Measurements from ENCODE around the gene TMEM229A. TPM values are rescaled to one million over a fixed set of nuclear protein-coding genes. Genes with fewer than 3 reads are reported as not detected.
A peak's percentile ranks its signal among the peaks of the same experiment; 100 is the strongest.
"Not testable (repeated sequence)": the region's sequence is repeated elsewhere in the genome, so short reads cannot be mapped to it uniquely, and the experiment has no call there.

Gene TMEM229A
- polyA plus RNA-seq, 1 donor = 3.7 TPM

DNA sequence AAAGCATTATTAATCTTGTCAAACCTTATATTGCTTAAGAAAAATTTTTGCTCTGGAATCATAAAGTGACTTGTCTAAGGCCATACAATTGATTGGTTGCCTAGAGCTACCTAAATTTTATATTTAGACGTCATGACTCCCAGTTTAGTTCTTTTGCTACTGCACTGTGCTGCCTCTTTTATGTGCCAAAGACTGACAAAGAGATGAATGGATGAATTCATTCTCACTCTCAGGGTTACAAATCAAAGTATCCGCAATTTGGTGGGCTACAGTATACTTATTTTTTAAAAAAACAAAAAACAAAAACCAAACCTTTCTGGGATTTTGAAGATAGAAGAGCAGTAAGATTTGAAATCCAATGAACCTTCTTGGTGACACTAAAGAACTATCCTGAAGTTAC, 27.7 kb upstream of the TMEM229A start:
- no peak for DNase-seq
- Histone ChIP-seq H3K4me1 (ENCODE audit: control insufficient read depth, insufficient read depth, low read length) (peaks cover 5% of the 10 kb centered on the region), H3K9me3 (ENCODE audit: control insufficient read depth, low read depth, low read length) (no peaks in the 10 kb centered on the region), H3K36me3 (ENCODE audit: control insufficient read depth, insufficient read depth, low read length) (no peaks in the 10 kb centered on the region), H3K4me3 (ENCODE audit: low read length) (no peak overlapping the region), H3K27me3 (ENCODE audit: control insufficient read depth, insufficient read depth, low read length) (no peaks in the 10 kb centered on the region), H3K27ac (ENCODE audit: low read length) (no peak overlapping the region)
- no CpG with 5 or more reads among the region's 2 CpGs for WGBS (ENCODE audit: insufficient coverage, low lambda C conversion rate)

DNA sequence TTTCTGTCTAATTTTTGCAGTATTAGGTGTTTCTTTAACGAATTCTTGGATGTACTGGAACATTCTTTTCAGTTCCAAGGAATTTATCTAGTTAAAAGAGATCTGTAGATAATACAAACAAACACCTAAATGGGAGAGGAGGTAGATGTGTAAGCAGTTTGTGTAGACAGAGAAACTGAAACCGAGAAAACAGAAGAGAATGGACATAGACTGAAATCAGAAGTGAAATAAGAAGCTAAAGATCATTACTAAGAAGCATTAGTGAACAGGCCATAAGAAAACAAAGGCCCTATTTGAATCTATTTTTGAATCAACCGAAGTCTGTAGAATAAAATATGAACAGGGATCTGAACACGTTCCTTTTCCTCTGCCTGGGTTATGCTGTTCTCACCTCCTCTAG, 26.5 kb upstream of the TMEM229A start:
- WGBS (ENCODE audit: insufficient coverage, low lambda C conversion rate) = 69% methylated on average over 2 of the region's 4 CpGs
- Histone ChIP-seq H3K36me3 (ENCODE audit: control insufficient read depth, insufficient read depth, low read length) (no peaks in the 10 kb centered on the region), H3K9me3 (ENCODE audit: control insufficient read depth, low read depth, low read length) (no peaks in the 10 kb centered on the region), H3K4me3 (ENCODE audit: low read length) (no peak overlapping the region), H3K27me3 (ENCODE audit: control insufficient read depth, insufficient read depth, low read length) (no peaks in the 10 kb centered on the region), H3K4me1 (ENCODE audit: control insufficient read depth, insufficient read depth, low read length) (peaks cover 5% of the 10 kb centered on the region), H3K27ac (ENCODE audit: low read length) (no peak overlapping the region)
- DNase-seq = no peak

DNA sequence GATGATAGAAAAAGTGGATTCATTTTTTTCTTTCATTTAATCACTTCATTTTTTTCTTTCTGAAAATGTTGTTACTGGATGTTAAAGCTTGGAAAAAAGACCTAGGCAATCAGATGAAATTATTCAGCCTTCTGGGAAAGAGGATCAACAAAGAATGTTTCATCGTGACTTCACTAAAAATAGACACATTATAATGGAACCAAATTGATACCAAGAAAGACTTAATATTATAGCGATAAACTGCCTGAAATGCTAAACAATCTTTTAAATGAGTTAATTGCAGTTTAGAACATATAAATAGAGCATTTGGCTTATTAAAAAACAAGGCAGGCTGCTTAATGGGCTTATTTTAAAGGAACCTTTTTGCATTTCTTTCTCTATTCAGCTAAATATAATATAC, 25.6 kb upstream of the TMEM229A start:
- Histone ChIP-seq H3K27me3 (ENCODE audit: control insufficient read depth, insufficient read depth, low read length) (no peaks in the 10 kb centered on the region), H3K4me3 (ENCODE audit: low read length) (no peak overlapping the region), H3K36me3 (ENCODE audit: control insufficient read depth, insufficient read depth, low read length) (no peaks in the 10 kb centered on the region), H3K4me1 (ENCODE audit: control insufficient read depth, insufficient read depth, low read length) (peaks cover 5% of the 10 kb centered on the region), H3K9me3 (ENCODE audit: control insufficient read depth, low read depth, low read length) (no peaks in the 10 kb centered on the region), H3K27ac (ENCODE audit: low read length) (no peak overlapping the region)
- no peak for DNase-seq
- 100% methylated on average over 2 of the region's 2 CpGs for WGBS (ENCODE audit: insufficient coverage, low lambda C conversion rate)

DNA sequence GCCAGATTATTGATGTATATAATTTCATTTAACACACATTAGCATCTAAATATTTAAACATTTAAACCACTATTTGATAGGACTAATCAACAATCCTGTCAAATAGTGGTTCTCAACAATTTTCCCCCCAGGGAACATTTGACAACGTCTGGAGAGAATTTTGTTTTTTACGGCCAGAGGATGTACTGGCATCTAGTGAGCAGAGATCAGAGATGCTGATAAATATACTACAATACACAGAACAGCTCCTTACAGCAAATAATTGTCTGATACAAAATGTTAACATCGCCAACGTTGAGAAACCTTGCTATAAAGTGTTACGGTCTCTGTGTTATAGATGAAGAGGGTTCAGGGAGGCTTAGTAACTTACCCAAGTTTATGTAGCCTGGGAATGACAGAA, 25.0 kb upstream of the TMEM229A start:
- DNase-seq = no peak
- 100% methylated on average over 1 of the region's 5 CpGs for WGBS (ENCODE audit: insufficient coverage, low lambda C conversion rate)
- Histone ChIP-seq H3K36me3 (ENCODE audit: control insufficient read depth, insufficient read depth, low read length) (no peaks in the 10 kb centered on the region), H3K4me3 (ENCODE audit: low read length) (no peak overlapping the region), H3K4me1 (ENCODE audit: control insufficient read depth, insufficient read depth, low read length) (peaks cover 5% of the 10 kb centered on the region), H3K27ac (ENCODE audit: low read length) (no peak overlapping the region), H3K27me3 (ENCODE audit: control insufficient read depth, insufficient read depth, low read length) (no peaks in the 10 kb centered on the region), H3K9me3 (ENCODE audit: control insufficient read depth, low read depth, low read length) (no peaks in the 10 kb centered on the region)

DNA sequence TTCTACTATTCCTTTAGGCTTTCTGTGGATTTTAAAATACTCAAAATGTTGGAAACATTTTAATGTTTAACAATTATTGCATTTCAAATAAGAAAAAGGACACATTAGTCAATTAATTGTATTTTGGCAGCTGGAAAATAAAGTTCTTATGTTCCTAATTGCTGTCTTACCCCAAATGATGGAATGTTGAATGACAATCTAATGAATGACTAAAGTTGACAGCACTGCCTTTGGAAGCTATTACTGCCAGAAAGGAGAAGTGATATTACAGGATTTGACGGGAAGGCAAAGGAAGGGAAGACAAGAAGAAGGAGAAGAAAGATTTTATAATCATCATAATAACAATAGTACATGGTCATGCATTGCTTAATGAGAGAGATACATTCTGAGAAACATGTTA, 23.4 kb upstream of the TMEM229A start:
- Histone ChIP-seq H3K4me3 (ENCODE audit: low read length) (no peak overlapping the region), H3K36me3 (ENCODE audit: control insufficient read depth, insufficient read depth, low read length) (no peaks in the 10 kb centered on the region), H3K27ac (ENCODE audit: low read length) (no peak overlapping the region), H3K27me3 (ENCODE audit: control insufficient read depth, insufficient read depth, low read length) (no peaks in the 10 kb centered on the region), H3K9me3 (ENCODE audit: control insufficient read depth, low read depth, low read length) (no peaks in the 10 kb centered on the region), H3K4me1 (ENCODE audit: control insufficient read depth, insufficient read depth, low read length) (peaks cover 5% of the 10 kb centered on the region)
- no peak for DNase-seq
- WGBS (ENCODE audit: insufficient coverage, low lambda C conversion rate) = no CpG with 5 or more reads among the region's 1 CpG

DNA sequence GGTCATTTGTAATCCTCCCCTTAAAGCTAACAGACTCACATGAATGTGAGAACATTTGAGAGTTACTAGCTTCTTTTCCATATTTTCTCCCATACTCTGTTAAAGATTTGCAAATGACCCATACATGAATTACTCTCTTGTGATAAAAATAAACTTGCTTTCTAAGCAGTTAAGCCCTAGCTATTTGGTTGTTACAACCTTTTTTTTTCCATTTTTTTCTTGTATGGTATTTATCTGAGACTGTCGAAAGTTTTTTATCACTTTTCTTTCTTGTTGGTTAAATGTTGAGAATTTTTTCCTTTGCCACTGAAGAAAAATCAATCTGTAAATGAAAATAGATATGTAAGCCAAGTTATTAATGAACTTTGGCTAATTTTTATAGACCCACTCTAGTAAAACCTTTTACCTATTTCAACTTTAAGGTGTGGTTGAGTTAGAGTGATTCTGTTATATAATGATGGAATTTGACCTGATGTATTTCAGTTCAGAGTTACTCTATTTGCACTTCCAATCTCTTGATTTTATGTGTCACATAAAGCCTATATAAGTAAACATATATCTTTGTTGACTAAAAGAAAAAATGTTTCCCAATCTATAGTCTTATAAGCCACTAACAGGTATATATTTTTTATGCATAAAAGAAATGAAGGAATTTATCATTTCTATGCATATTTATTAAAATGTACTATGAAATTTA, 19.0 kb upstream of the TMEM229A start:
- H3K27ac ChIP-seq (ENCODE audit: low read length) = peak overlapping the region; percentile 82
- WGBS (ENCODE audit: insufficient coverage, low lambda C conversion rate) = 20% methylated on average over 1 of the region's 1 CpG

DNA sequence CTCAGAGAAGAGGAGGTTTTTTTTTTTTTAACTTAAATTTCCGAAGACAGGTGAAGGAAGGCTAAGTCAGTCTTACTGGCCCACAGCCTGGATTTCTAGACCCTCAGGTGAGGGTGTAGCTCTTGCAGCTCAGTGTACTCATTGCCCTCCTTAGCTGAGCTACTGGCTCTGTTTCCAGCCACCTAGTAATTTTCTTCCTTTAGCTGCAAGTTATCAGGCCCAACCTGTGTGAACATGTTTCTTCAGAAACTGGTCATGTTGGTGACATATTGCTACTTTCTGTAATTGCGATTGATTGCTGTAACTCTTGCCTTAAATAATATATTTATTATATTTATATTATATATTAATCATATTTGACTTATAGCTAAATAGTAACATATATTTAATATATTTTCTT, 10.0 kb upstream of the TMEM229A start:
- 100% methylated on average over 1 of the region's 2 CpGs for WGBS (ENCODE audit: insufficient coverage, low lambda C conversion rate)
- no peaks in the 10 kb centered on the region for H3K36me3 ChIP-seq (ENCODE audit: control insufficient read depth, insufficient read depth, low read length)
- no peak overlapping the region for H3K4me3 ChIP-seq (ENCODE audit: low read length)
- no peak overlapping the region for H3K27ac ChIP-seq (ENCODE audit: low read length)
- H3K4me1 ChIP-seq (ENCODE audit: control insufficient read depth, insufficient read depth, low read length) = peaks cover 19% of the 10 kb centered on the region
- H3K9me3 ChIP-seq (ENCODE audit: control insufficient read depth, low read depth, low read length) = no peaks in the 10 kb centered on the region
- no peak for DNase-seq
- H3K27me3 ChIP-seq (ENCODE audit: control insufficient read depth, insufficient read depth, low read length) = no peaks in the 10 kb centered on the region

More for the DNA sequence above, 19.0 kb upstream of the TMEM229A start:
- Histone ChIP-seq H3K36me3 (ENCODE audit: control insufficient read depth, insufficient read depth, low read length) (no peaks in the 10 kb centered on the region), H3K9me3 (ENCODE audit: control insufficient read depth, low read depth, low read length) (no peaks in the 10 kb centered on the region), H3K27me3 (ENCODE audit: control insufficient read depth, insufficient read depth, low read length) (no peaks in the 10 kb centered on the region), H3K4me1 (ENCODE audit: control insufficient read depth, insufficient read depth, low read length) (peaks cover 8% of the 10 kb centered on the region), H3K4me3 (ENCODE audit: low read length) (no peak overlapping the region)
- DNase-seq = peak; percentile 48 to 83

DNA sequence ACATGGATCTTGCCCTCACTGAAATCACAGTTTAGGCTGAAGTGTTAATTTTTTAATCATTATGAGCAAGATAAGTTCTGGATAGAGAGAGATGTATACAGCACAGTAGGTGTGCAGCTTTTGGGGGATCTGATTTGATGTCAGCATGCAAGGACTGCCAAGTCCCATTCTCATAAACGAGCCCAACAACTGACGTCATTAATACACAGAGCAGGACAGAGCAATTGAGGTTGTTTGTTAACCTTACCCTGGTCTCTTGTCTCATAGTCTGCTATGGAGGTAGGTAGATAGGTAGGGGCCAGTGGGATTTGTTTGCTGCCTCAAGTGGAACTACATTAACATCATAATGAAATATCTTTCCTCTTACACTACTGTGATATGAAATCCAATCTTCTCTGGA, 8.6 kb upstream of the TMEM229A start:
- DNase-seq = no peak
- H3K9me3 ChIP-seq (ENCODE audit: control insufficient read depth, low read depth, low read length) = no peaks in the 10 kb centered on the region
- H3K27me3 ChIP-seq (ENCODE audit: control insufficient read depth, insufficient read depth, low read length) = no peaks in the 10 kb centered on the region
- no peak overlapping the region for H3K27ac ChIP-seq (ENCODE audit: low read length)
- WGBS (ENCODE audit: insufficient coverage, low lambda C conversion rate) = no CpG with 5 or more reads among the region's 2 CpGs
- peaks cover 25% of the 10 kb centered on the region for H3K4me1 ChIP-seq (ENCODE audit: control insufficient read depth, insufficient read depth, low read length)
- H3K36me3 ChIP-seq (ENCODE audit: control insufficient read depth, insufficient read depth, low read length) = no peaks in the 10 kb centered on the region
- H3K4me3 ChIP-seq (ENCODE audit: low read length) = no peak overlapping the region

DNA sequence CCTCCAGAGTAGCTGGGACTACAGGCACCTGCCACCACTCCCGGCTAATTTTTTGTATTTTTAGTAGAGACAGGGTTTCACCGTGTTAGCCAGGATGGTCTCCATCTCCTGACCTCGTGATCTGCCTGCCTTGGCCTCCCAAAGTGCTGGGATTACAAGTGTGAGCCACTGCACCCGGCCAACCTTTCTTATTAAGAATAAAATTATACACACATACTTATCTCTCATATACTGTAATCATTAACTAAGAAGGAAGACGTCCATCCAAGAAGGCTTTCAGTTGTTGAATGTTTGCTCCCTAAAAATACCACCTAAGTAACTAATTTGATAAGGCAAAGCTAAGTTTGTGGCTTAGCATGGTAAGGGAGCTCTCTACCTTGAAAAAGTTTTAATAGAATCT, 5.0 kb upstream of the TMEM229A start:
- H3K27ac ChIP-seq (ENCODE audit: low read length); H3K27me3 ChIP-seq (ENCODE audit: control insufficient read depth, insufficient read depth, low read length); H3K9me3 ChIP-seq (ENCODE audit: control insufficient read depth, low read depth, low read length); H3K36me3 ChIP-seq (ENCODE audit: control insufficient read depth, insufficient read depth, low read length); H3K4me3 ChIP-seq (ENCODE audit: low read length); DNase-seq: not testable (repeated sequence)
- peaks cover 19% of the 10 kb centered on the region for H3K4me1 ChIP-seq (ENCODE audit: control insufficient read depth, insufficient read depth, low read length)
- no CpG with 5 or more reads among the region's 5 CpGs for WGBS (ENCODE audit: insufficient coverage, low lambda C conversion rate)

DNA sequence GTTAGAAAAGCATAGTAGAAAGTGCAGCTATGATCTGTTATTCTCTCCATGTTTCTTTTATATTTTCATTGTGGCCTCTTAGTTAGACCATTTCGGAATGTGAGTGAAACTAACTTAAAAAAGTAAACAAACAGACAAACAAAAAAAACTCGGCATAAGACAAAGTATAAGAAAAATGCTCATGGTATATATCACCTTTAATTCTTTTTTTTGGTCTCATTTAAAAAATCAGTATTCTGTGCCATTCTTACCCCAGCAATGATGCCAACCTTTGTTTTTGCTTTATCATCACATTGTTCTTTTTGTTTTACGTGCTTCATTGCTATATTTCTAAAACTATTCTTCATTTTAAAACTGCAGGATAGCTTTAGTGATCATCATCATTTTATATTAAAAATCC, 2.8 kb upstream of the TMEM229A start:
- no peak overlapping the region for H3K4me3 ChIP-seq (ENCODE audit: low read length)
- DNase-seq = no peak
- peaks cover 4% of the 10 kb centered on the region for H3K27me3 ChIP-seq (ENCODE audit: control insufficient read depth, insufficient read depth, low read length)
- H3K36me3 ChIP-seq (ENCODE audit: control insufficient read depth, insufficient read depth, low read length) = no peaks in the 10 kb centered on the region
- peaks cover 14% of the 10 kb centered on the region for H3K4me1 ChIP-seq (ENCODE audit: control insufficient read depth, insufficient read depth, low read length)
- WGBS (ENCODE audit: insufficient coverage, low lambda C conversion rate) = 95% methylated on average over 3 of the region's 3 CpGs
- no peaks in the 10 kb centered on the region for H3K9me3 ChIP-seq (ENCODE audit: control insufficient read depth, low read depth, low read length)
- no peak overlapping the region for H3K27ac ChIP-seq (ENCODE audit: low read length)

DNA sequence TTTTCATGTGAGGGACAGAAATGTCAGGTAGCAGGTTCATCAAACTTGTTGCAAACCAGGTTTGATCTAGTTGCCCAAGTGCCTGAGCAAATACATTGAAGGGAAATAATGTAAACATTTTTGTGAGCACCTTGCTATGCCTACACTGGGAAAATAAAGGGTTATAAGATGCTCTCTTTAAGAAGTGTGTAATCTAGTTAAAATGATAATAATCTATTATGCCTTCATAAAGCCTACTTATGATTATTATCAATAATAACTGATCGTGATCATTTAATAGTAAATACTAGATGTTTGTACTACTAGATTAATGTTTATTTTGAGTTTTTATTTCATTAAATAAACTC, 1.9 kb upstream of the TMEM229A start:
- no peaks in the 10 kb centered on the region for H3K9me3 ChIP-seq (ENCODE audit: control insufficient read depth, low read depth, low read length)
- peaks cover 4% of the 10 kb centered on the region for H3K27me3 ChIP-seq (ENCODE audit: control insufficient read depth, insufficient read depth, low read length)
- H3K4me3 ChIP-seq (ENCODE audit: low read length) = no peak overlapping the region
- no peak overlapping the region for H3K27ac ChIP-seq (ENCODE audit: low read length)
- H3K4me1 ChIP-seq (ENCODE audit: control insufficient read depth, insufficient read depth, low read length) = peaks cover 19% of the 10 kb centered on the region
- 14% methylated on average over 1 of the region's 1 CpG for WGBS (ENCODE audit: insufficient coverage, low lambda C conversion rate)
- no peak for DNase-seq
- no peaks in the 10 kb centered on the region for H3K36me3 ChIP-seq (ENCODE audit: control insufficient read depth, insufficient read depth, low read length)
